WTC11 (cell line): ENCODE data around the gene CFAP299.

Experiments
- ELF4 ChIP-seq: sonication (generic); formaldehyde crosslinking; IDR thresholded peaks from 2 replicates; pipeline ENCODE4 v1.8.1; 2022; ENCODE audit warnings: low read depth, mild to moderate bottlenecking, moderate library complexity, missing genetic modification reagents
- ESRRA ChIP-seq: sonication (generic); formaldehyde crosslinking; IDR thresholded peaks from 2 replicates; pipeline ENCODE4 v1.8.1; 2022; ENCODE audit warnings: mild to moderate bottlenecking, missing genetic modification reagents, borderline replicate concordance
- ETV6 ChIP-seq: sonication (generic); formaldehyde crosslinking; IDR thresholded peaks from 2 replicates; pipeline ENCODE4 v1.8.1; 2022; ENCODE audit warnings: mild to moderate bottlenecking, missing genetic modification reagents
- HMGXB4 ChIP-seq: sonication (generic); formaldehyde crosslinking; IDR thresholded peaks from 2 replicates; pipeline ENCODE4 v1.8.1; 2023; ENCODE audit warnings: mild to moderate bottlenecking, moderate library complexity, missing genetic modification reagents
- JUN ChIP-seq: sonication (generic); formaldehyde crosslinking; IDR thresholded peaks from 2 replicates; pipeline ENCODE4 v1.8.0; 2023; ENCODE audit warnings: mild to moderate bottlenecking, missing genetic modification reagents
- NR2C2 ChIP-seq: sonication (generic); formaldehyde crosslinking; IDR thresholded peaks from 2 replicates; pipeline ENCODE4 v1.8.0; 2022; ENCODE audit warnings: mild to moderate bottlenecking, missing genetic modification reagents
- PRDM15 ChIP-seq: sonication (generic); formaldehyde crosslinking; IDR thresholded peaks from 2 replicates; pipeline ENCODE4 v1.8.0; 2022; ENCODE audit warnings: missing genetic modification reagents
- ZSCAN18 ChIP-seq: fragments of 250-450 bp; sonication (Bioruptor Pico); IDR thresholded peaks from 2 replicates; pipeline ENCODE4 v2.1.2; 2022; ENCODE audit warnings: mild to moderate bottlenecking, moderate library complexity
- TF ChIP-seq, protein P1 (sequence below): fragments of 200-600 bp; IDR thresholded peaks from 2 replicates; pipeline ENCODE4 v1.8.0; 2022; ENCODE audit warnings: antibody characterized with exemption

DNA sequence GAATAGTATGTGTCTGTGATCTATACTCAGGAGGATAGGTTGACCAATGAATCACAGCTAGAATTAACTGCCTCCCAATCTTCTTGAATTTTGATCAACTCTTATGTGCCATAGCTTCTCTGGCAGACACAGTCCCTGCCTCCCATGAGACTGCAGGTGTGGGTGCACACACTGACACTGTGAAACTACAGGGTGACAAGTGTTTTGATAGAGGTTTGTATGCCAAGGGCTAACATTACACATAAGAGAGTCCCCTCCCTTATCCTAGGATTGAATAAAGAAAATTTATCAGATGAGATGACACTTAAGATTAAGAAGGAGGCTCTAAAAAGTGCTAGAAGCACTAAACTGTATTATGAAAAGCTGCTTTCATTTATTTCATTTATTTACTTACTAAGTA lies 476.6 kb downstream of the CFAP299 start:
- TF ChIP-seq ETV6, result no peak
- no peak for TF ChIP-seq PRDM15 (CRISPR knock-in tag)
- TF ChIP-seq, protein P1, sequence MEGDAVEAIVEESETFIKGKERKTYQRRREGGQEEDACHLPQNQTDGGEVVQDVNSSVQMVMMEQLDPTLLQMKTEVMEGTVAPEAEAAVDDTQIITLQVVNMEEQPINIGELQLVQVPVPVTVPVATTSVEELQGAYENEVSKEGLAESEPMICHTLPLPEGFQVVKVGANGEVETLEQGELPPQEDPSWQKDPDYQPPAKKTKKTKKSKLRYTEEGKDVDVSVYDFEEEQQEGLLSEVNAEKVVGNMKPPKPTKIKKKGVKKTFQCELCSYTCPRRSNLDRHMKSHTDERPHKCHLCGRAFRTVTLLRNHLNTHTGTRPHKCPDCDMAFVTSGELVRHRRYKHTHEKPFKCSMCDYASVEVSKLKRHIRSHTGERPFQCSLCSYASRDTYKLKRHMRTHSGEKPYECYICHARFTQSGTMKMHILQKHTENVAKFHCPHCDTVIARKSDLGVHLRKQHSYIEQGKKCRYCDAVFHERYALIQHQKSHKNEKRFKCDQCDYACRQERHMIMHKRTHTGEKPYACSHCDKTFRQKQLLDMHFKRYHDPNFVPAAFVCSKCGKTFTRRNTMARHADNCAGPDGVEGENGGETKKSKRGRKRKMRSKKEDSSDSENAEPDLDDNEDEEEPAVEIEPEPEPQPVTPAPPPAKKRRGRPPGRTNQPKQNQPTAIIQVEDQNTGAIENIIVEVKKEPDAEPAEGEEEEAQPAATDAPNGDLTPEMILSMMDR, result no peak
- no peak for TF ChIP-seq ZSCAN18 (CRISPR knock-in tag)
- TF ChIP-seq HMGXB4 (CRISPR knock-in tag), result no peak
- TF ChIP-seq NR2C2 (CRISPR knock-in tag), result no peak
- TF ChIP-seq ESRRA (CRISPR knock-in tag), result no peak
- TF ChIP-seq ELF4 (CRISPR knock-in tag), result no peak
- no peak for TF ChIP-seq JUN (CRISPR knock-in tag)
